GM18870 (cell line): ENCODE data around the gene IRF4.
A peak's percentile ranks its signal among the peaks of the same experiment; 100 is the strongest.

Experiments used
- ATAC-seq: cut with Tn5 transposase; IDR thresholded peaks from one replicate; pipeline ENCODE4 v1.9.1; 2021; ENCODE audit warnings: moderate library complexity; ENCODE audit not compliant: unreplicated experiment

The IRF4 gene

DNA sequence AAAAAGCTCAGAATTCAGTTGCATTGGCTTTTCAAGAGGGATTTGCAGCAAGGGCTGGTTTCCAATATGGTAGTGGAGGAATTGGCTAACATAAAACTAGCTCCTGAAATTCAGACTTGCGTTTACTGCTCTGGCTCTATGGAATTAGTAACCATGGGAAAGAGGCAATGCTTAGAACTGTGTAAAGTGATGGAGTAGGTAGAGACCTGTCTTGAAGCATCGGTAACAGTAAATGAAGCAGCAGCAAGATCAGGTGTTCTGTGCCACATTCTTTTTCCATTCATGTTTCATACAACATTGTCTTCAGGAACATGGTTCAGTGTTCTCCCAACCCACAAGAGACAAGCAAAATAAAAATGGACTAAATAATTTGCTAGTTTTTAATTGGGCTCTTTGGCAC, 6.5 kb downstream of the IRF4 start:
- no peak for ATAC-seq

DNA sequence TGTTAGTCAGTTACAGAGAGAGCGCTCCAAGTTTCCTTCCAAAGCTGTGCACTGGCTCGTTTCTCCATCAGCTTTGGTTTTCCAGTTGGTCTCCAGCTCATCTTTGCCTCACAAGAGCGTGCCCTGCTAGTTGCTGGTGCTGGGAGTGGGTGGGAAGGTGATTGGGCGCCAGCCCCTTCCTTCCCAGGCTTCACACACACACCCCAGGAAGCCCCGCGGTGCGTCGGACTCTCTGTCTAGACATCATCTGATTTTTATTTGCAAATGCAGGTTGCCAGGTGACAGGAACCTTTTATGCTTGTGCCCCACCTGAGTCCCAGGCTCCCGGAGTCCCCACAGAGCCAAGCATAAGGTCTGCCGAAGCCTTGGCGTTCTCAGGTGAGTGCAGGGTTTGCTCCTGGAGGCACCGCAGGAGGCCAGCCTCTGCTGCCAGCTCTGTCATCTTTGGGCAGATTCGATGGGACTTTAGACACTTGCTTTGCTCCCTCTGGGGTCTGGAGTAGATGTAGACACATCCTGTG, 7.1 kb downstream of the IRF4 start:
- no peak for ATAC-seq

DNA sequence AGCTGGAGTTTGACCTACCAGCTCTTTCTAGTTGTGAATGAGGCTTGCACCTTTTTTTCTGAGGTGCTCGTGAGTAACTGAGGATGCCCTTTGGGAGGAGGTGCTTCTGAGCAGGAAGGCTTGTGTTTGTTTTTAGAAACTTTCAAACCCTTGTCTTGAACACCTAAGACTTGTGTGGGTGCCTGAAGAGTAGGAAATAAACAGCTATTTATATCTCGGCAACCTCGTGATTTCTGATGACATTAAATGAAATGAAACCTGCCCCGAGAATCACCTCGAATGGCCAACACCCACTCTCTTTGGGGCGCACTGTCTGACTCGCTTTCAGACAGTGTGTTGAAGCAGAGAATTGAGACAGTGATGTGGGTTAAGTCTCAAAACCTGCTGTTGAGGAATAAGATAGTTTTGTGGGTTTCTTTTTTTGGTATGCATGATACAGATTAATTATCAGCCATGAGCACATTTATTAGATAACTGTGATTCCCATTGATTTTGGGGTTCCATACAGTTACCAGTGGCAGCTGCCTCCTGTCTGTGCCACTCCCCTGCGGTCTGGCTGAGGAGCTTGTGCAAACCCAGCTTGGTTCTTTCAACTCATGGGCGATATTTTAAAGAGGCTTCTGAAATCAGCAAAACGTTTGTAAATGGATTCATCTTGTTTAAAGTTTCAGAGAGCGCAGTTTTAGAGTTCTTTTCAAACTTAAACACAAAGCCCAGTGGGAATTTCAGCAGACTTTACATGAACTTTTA, 8.4 kb downstream of the IRF4 start:
- ATAC-seq, result peak; percentile 36

DNA sequence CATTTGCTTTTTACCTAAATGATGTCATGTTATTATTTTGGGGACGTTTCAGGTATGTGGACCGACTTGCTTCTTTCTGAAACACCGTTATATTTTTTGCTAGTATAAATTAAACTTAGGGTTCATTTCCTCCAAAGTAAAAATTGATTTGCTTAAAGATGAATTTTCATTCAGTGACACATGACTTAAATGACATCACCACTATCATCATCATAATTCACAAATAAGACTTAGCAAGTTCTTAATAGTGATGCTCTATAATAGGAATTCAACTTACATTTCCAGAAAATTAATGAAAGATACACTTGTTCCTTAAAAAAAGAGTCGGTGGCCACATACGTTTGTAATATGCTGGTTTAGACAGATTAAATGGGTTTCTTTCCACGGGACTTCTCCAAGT, 9.3 kb downstream of the IRF4 start:
- ATAC-seq, result no peak

DNA sequence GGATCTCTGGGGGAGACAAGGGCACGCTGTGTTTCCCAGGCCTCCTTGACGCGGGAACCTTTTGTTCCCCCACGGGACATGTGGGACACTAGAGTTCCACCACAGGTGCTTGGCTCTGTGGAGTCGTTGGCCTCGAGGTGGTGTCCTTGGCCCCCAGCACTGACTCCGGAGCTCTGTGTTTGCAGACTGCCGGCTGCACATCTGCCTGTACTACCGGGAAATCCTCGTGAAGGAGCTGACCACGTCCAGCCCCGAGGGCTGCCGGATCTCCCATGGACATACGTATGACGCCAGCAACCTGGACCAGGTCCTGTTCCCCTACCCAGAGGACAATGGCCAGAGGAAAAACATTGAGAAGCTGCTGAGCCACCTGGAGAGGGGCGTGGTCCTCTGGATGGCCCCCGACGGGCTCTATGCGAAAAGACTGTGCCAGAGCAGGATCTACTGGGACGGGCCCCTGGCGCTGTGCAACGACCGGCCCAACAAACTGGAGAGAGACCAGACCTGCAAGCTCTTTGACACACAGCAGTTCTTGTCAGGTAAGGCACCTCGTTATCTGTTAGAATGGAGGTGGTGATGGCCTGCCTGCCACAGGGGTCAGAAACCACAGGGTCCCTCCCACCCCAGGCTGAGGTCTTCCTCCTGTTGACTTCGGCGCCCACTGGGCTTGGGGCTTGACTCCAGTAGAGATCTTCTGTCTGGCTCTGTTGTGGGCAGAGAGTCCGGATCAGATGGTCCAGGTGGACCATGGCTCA, 9.9 kb downstream of the IRF4 start:
- ATAC-seq, result no peak

DNA sequence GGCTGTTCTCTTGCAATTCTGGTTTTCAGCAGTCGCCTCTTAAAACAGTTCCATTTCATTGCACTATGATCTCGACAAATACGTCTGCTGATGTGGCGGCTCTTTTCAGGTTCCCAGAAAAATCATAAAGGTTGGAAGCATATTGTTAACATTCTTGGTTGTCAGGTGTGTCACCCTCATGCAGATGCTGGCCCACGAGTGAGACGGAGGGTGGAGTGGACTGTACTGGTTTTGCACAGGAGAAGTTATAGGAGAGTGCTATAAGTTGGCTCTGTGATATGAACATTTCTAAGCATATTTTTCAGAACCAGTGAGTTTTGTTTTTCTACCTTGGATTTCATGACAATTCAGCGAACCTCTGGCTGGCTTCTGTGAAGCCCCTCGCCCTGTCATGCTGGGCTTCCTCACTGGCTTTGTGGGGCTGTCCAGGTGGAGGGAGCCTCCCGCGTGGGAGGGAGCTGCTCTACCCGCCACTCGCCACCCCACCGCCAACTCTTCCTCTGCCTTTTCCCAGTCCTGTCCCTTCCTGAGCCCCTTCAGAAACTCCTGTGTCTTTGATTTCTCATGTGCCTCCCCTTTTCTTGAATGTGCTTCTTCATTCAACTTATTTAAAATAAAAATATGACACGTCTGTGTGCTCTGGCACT, 10.6 kb downstream of the IRF4 start:
- no peak for ATAC-seq

DNA sequence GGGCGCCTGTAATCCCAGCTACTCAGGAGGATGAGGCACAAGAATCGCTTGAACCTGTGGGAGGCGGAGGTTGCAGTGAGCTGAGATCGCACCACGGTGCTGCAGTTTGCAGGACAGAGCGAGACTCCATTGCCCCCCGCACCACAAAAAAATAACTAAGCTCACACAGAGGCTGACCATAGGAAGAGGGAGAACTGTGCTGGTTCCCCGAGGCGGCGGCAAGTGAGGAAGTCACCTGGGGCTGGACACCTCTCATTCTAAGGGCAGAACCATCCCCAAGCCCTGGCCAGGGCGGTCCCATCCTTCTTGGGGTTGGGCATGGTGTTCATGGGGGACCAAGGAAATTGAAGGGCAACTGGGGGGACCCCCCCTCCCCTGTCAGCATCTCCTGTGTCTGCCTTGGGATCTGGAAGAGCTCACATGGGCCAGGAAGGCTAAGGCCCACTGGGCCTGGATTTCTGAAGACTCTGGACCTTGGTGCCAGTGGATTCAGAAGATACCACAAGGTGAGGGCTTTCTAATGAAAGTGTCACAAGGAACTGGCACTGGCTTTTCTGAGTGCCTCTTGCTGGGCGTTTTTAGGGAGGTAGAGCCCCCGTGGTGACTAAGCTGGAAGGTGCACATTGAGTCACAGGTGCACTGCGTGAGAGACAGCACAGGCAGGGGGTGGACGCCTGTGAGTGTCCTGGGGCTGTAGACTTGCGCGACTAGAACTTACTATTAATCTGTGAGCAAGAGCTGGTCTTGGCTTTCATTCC, 11.5 kb downstream of the IRF4 start:
- ATAC-seq, result no peak

DNA sequence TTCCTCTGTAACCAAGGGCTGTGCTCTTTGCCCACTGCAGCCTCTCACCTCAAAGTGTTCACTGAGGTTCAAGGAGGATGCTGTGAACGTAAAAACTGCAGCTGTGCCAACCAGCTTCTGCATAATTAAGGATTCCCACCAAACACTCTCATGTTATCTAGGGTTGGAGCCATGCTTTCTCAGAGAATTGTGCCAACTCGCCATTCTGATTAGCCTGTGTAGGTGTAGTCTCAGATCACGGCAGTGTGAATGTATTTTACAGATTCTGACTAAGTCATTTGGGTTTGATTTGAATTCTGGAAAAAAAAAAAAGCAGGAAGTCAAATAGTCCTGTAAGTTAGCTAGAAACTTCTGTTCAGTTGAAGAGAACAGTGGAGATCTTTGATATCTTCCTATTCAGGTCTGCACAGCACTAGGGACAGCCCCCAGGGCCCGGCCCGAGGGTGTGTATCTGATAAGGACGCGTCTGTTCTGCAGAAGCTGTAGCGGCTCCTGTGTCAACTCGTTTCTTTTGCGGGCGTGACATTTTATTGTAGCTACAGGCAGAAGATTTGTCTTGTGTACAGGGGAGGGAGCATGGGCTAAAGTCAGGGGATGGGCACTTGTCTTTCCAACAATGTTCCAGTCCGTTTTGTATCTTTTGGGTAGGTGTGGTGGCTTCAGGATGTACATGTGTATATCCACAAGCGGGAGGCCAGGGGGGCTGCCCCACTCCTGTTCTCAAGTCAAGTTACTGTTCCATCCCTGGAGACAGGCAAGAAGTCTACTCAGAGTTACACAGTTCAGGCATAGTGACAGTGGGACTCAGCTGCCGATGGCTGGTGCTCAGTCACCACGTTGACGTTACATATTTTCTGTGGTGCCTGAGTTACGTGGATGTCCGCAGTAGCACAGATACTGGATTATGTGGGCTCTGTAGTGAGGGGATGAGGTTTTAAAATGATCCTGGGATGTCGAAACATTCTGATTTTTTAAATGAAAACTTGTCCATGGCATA, 12.4 kb downstream of the IRF4 start:
- no peak for ATAC-seq

DNA sequence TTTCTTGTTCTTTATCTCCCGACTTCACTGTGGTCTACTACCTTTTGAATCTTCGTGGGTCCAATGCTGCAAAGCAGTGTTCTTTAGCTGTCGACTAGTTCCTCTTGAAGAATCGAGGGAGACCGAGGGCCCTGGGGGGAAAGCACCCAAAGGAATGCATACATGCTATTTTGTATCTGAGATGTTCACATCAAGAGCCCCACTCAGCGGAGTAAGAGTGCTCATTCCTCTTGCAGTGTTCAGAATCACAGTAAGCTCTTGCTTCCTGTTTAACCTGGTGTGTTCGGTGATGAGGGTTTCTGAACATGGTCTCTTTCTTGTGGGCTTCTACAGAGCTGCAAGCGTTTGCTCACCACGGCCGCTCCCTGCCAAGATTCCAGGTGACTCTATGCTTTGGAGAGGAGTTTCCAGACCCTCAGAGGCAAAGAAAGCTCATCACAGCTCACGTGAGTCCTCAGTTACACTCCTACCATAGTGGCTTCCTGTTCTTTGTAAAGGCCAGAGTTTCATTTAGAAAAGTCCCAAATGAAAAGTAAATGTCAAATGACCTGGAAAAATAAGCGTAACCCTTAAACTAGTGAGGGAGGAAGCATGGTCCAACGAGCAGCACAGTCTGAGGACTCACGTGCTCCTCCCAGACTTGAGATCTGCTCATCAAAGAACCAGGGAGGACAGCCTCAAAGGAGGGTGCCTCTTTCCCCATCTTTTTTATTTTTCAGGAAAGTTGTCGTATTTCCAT, 13.3 kb downstream of the IRF4 start:
- ATAC-seq, result no peak

DNA sequence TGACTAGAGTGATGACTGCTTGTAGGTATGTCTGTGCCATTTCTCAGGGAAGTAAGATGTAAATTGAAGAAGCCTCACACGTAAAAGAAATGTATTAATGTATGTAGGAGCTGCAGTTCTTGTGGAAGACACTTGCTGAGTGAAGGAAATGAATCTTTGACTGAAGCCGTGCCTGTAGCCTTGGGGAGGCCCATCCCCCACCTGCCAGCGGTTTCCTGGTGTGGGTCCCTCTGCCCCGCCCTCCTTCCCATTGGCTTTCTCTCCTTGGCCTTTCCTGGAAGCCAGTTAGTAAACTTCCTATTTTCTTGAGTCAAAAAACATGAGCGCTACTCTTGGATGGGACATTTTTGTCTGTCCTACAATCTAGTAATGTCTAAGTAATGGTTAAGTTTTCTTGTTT, 16.6 kb downstream of the IRF4 start:
- no peak for ATAC-seq

DNA sequence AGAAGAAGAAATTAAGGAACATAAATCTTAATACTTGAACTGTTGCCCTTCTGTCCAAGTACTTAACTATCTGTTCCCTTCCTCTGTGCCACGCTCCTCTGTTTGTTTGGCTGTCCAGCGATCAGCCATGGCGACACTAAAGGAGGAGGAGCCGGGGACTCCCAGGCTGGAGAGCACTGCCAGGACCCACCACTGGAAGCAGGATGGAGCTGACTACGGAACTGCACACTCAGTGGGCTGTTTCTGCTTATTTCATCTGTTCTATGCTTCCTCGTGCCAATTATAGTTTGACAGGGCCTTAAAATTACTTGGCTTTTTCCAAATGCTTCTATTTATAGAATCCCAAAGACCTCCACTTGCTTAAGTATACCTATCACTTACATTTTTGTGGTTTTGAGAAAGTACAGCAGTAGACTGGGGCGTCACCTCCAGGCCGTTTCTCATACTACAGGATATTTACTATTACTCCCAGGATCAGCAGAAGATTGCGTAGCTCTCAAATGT, 17.1 kb downstream of the IRF4 start:
- ATAC-seq, result no peak

DNA sequence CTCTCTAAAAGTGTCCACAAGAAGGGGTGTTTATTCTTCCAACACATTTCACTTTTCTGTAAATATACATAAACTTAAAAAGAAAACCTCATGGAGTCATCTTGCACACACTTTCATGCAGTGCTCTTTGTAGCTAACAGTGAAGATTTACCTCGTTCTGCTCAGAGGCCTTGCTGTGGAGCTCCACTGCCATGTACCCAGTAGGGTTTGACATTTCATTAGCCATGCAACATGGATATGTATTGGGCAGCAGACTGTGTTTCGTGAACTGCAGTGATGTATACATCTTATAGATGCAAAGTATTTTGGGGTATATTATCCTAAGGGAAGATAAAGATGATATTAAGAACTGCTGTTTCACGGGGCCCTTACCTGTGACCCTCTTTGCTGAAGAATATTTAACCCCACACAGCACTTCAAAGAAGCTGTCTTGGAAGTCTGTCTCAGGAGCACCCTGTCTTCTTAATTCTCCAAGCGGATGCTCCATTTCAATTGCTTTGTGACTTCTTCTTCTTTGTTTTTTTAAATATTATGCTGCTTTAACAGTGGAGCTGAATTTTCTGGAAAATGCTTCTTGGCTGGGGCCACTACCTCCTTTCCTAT, 17.9 kb downstream of the IRF4 start:
- no peak for ATAC-seq

DNA sequence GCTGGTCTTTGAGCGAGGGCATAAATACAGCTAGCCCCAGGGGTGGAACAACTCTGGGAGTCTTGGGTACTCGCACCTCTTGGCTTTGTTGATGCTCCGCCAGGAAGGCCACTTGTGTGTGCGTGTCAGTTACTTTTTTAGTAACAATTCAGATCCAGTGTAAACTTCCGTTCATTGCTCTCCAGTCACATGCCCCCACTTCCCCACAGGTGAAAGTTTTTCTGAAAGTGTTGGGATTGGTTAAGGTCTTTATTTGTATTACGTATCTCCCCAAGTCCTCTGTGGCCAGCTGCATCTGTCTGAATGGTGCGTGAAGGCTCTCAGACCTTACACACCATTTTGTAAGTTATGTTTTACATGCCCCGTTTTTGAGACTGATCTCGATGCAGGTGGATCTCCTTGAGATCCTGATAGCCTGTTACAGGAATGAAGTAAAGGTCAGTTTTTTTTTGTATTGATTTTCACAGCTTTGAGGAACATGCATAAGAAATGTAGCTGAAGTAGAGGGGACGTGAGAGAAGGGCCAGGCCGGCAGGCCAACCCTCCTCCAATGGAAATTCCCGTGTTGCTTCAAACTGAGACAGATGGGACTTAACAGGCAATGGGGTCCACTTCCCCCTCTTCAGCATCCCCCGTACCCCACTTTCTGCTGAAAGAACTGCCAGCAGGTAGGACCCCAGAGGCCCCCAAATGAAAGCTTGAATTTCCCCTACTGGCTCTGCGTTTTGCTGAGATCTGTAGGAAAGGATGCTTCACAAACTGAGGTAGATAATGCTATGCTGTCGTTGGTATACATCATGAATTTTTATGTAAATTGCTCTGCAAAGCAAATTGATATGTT, 19.2 kb downstream of the IRF4 start:
- ATAC-seq, result no peak

DNA sequence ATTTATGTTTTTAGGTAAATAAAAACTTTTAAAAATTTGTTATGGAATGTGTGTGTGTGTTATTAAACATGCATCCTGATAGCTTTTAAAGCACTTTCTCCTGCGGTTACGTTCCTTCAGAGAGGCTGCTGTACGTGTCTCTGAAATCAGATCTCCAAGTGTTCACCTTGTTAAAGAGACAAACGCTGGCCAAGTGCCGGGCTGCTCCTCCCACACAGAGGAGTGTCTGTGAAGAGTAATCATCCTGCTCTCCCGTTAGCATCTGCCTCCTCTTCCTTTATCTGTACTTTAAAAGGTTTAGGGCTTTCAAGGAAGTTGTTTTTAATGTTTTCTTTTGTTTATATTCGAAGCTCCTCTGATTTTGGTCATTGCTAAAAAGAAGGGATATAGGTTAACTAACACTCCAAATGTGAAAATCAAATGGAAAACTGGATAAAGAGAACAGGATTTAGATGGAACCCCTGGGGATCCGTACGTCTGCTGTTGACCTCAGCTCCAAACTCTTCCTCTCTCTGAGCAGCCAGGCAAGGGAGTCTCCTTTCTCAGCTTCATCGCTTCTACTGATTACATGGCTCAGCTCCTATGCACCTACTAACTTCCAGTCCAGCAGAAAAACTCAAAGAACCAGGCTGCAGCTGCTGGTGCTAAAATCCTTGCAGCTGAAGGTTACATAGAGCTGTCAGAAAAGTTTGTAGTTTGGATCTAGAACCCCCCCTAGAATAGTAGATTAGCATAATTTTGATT, 20.0 kb downstream of the IRF4 start:
- no peak for ATAC-seq

DNA sequence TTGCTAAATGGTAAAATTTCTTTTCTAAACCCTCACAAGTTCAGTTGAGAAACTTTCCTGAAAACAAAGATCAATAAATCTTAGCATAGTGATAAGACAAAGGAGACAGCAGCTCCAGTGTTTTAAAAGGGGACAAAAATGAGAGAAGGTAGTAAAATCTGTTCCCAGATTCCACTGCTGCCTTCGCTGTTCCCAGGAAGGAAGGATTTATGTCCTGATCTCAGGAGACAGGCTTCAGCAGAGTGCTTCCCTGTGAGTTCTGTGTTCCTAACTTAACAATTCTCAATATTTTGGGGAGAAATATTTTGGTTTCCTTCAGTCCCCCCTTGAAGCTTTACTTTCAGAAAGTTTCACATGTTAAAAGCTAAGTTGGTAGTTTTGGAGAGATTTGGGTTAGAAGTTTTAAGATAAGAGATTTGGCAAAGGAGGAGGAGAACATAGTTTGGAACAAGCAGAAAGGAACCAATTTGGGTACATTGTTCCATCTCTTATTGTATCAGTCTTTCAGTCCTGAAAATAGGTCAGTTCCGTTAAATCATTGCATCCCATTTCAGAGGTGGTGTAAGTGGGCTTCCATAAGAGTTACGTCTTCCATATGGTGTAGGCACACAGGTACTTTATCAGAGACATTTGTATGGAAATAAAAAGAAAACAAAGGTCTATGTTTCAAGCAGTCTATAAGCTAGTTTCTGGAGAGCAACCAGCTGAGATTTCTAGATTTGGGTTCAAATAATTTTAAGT, 20.8 kb downstream of the IRF4 start:
- ATAC-seq, result no peak

DNA sequence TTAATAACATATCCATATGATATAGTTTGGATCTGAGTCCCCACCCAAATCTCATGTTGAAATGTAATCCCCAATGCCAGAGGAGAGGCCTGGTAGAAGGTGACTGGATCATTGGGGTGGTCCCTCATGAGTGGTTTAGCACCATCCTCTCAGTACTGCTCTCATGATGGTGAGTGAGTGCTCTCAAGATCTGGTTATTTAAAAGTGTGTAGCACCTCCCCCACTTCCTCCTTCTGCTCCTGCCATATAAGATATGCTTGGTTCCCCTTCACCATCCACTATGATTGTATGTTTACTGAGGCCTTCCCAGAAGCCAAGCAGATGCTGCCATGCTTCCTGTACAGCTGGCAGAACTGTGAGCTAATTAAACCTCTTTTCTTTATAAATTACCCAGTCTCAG, 22.9 kb downstream of the IRF4 start:
- ATAC-seq, result no peak
